ENCODE data around the gene PPP5C. TPM values are rescaled to one million over a fixed set of nuclear protein-coding genes. Genes with fewer than 3 reads are reported as not detected.

PPP5C gene
- polyA plus RNA-seq, 3 donors, result 9.9 to 76.3 (median 12.6) TPM

DNA sequence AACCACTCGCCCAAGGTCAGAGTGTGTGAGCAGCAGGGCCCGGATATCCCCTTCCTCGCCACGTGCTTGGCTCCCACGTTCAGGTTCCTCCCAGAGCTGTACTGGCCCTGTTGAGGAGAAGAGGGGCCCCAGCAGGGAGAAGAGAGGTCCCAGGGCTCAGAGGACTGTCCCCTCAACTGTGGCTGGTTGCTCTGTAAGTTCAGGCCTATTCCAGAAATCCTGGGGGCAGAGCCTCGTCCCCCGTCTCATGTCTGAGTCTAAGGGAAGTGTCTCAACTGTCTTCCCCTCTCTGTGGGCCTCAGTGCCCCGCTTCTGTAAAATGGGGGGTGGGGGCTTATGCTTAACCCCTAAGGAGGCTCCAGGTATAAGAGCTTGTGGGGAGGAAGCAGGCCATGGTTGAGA is 3.9 kb downstream of the PPP5C start:
- H3K4me1 Mint-ChIP-seq, result peaks cover 57% of the 10 kb centered on the region

DNA sequence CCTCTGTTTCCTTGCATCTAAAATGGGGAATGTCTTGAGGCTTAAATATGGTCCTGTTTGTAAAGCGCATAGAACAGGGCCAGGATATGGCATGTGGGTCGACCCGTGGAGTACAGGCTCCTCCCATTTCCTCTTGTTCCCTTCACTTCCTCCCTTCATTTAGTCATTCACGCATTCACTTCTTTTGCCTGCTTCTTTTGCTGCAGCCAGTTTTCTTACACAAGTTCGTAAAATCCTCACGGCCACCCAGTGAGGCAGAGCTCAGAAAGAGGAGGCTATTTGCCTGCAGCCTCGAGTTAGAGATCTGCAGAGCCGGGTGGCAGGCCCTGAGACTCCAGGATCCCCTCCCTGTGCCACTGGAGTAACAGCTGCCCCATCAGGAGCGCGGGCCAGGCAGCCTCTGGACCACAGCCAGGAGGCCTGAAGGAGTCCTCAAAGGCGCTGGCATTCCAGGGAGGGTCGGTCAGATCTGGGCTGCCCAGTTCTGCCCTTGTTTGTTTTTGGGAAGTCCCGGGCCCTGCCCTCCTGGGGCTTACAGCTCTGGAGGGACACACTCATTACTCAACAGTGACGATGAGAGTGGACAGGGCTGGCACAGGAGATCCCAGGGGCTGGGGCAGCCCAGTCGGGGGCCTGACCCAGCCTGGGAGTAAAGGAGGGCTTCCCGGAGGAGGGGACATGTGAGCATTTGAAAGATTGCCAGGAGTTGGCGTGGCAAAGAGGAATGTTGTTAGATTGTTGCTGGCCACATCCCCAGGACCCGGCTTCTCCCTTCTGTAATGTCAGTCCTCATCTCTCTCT is 4.6 kb downstream of the PPP5C start:
- Mint-ChIP-seq H3K9me3 (peaks cover 0 to 3% (median 0%) of the 10 kb centered on the region in 7 donors), H3K27ac (peak overlapping the region in 5 of 7 donors; percentile 77 to 92 (median 85)), H3K4me3 (peak overlapping the region; percentile 39 to 83), H3K27me3 (ENCODE audit: low read depth in 3 of 3) (peaks cover 0 to 7% (median 1%) of the 10 kb centered on the region in 3 donors), H3K36me3 (peaks cover 28 to 38% of the 10 kb centered on the region in 2 donors), H3K4me1 (peaks cover 51% of the 10 kb centered on the region)
- Histone ChIP-seq H4K20me1 (ENCODE audit: insufficient read depth, low read length) (peaks cover 12% of the 10 kb centered on the region), H3K9ac (ENCODE audit: insufficient read depth, low read length, poor library complexity, severe bottlenecking) (peak overlapping the region; percentile 36), H3K27me3 (ENCODE audit: control insufficient read depth in 2 of 2, insufficient read depth in 2 of 2, low read length in 2 of 2) (no peaks in the 10 kb centered on the region), H3K4me3 (replicated peaks in 1 of 3; ENCODE audit: low read depth in 2 of 3, low read length in 3 of 3) (peak overlapping the region in 1 of 3 experiments; percentile 54), H3K9me3 (replicated peaks in 1 of 2; ENCODE audit: control insufficient read depth in 1 of 2, insufficient read depth in 1 of 2, low read length in 2 of 2) (no peaks in the 10 kb centered on the region), H3K79me2 (ENCODE audit: insufficient read depth, low read length) (peaks cover 56% of the 10 kb centered on the region), H2AFZ (ENCODE audit: insufficient read depth, low read depth, low read length, poor library complexity, severe bottlenecking) (peak overlapping the region; percentile 65), H3K4me1 (ENCODE audit: control insufficient read depth in 1 of 2, insufficient read depth in 2 of 2, low read length in 2 of 2) (peaks cover 50 to 53% of the 10 kb centered on the region in 2 donors), H3K27ac (ENCODE audit: low read depth in 1 of 2, low read length in 2 of 2) (peak overlapping the region; percentile 74 to 80), H3K36me3 (replicated peaks in 1 of 2; ENCODE audit: control insufficient read depth in 1 of 2, insufficient read depth in 2 of 2, low read length in 2 of 2) (peaks cover 30% of the 10 kb centered on the region in 2 donors), H3K4me2 (replicated peaks; ENCODE audit: extremely low read depth, low read length, poor library complexity, severe bottlenecking) (peak overlapping the region; percentile 60)
- TF ChIP-seq, protein P1, sequence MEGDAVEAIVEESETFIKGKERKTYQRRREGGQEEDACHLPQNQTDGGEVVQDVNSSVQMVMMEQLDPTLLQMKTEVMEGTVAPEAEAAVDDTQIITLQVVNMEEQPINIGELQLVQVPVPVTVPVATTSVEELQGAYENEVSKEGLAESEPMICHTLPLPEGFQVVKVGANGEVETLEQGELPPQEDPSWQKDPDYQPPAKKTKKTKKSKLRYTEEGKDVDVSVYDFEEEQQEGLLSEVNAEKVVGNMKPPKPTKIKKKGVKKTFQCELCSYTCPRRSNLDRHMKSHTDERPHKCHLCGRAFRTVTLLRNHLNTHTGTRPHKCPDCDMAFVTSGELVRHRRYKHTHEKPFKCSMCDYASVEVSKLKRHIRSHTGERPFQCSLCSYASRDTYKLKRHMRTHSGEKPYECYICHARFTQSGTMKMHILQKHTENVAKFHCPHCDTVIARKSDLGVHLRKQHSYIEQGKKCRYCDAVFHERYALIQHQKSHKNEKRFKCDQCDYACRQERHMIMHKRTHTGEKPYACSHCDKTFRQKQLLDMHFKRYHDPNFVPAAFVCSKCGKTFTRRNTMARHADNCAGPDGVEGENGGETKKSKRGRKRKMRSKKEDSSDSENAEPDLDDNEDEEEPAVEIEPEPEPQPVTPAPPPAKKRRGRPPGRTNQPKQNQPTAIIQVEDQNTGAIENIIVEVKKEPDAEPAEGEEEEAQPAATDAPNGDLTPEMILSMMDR (IDR thresholded peaks at IDR 0.05), result no peak
- DNase-seq, result peak in 2 of 3 donors; percentile 2 to 33
- intact Hi-C loops (cut with micrococcal nuclease), result no loop called here
- 64% methylated on average over 9 of the region's 18 CpGs for WGBS (ENCODE audit: insufficient coverage)

More for the DNA sequence above, 3.9 kb downstream of the PPP5C start:
- intact Hi-C loops (cut with micrococcal nuclease), result no loop called here
- H3K36me3 Mint-ChIP-seq, result peaks cover 27 to 32% of the 10 kb centered on the region in 2 donors
- Histone ChIP-seq H3K9ac (ENCODE audit: insufficient read depth, low read length, poor library complexity, severe bottlenecking) (peak overlapping the region; percentile 57), H3K4me3 (replicated peaks in 1 of 3; ENCODE audit: low read depth in 2 of 3, low read length in 3 of 3) (peak overlapping the region in 1 of 3 experiments; percentile 54), H3K9me3 (replicated peaks in 1 of 2; ENCODE audit: control insufficient read depth in 1 of 2, insufficient read depth in 1 of 2, low read length in 2 of 2) (no peaks in the 10 kb centered on the region), H3K79me2 (ENCODE audit: insufficient read depth, low read length) (peaks cover 56% of the 10 kb centered on the region), H3K4me1 (ENCODE audit: control insufficient read depth in 1 of 2, insufficient read depth in 2 of 2, low read length in 2 of 2) (peaks cover 54 to 58% of the 10 kb centered on the region in 2 donors), H2AFZ (ENCODE audit: insufficient read depth, low read depth, low read length, poor library complexity, severe bottlenecking) (peak overlapping the region; percentile 65), H4K20me1 (ENCODE audit: insufficient read depth, low read length) (peaks cover 6% of the 10 kb centered on the region), H3K36me3 (replicated peaks in 1 of 2; ENCODE audit: control insufficient read depth in 1 of 2, insufficient read depth in 2 of 2, low read length in 2 of 2) (peaks cover 23 to 27% of the 10 kb centered on the region in 2 donors), H3K4me2 (replicated peaks; ENCODE audit: extremely low read depth, low read length, poor library complexity, severe bottlenecking) (peak overlapping the region; percentile 60), H3K27ac (ENCODE audit: low read depth in 1 of 2, low read length in 2 of 2) (peak overlapping the region; percentile 74 to 80), H3K27me3 (ENCODE audit: control insufficient read depth in 2 of 2, insufficient read depth in 2 of 2, low read length in 2 of 2) (no peaks in the 10 kb centered on the region)
- peaks cover 0 to 3% (median 0%) of the 10 kb centered on the region in 7 donors for H3K9me3 Mint-ChIP-seq
- H3K4me3 Mint-ChIP-seq, result peak overlapping the region; percentile 58 to 82
- 14% methylated on average over 7 of the region's 8 CpGs for WGBS (ENCODE audit: insufficient coverage)
- H3K27ac Mint-ChIP-seq, result peak overlapping the region in 6 of 7 donors; percentile 53 to 92 (median 81)
- TF ChIP-seq, protein P1 (IDR thresholded peaks at IDR 0.05), result no peak
- H3K27me3 Mint-ChIP-seq (ENCODE audit: low read depth in 3 of 3), result peaks cover 0 to 7% (median 1%) of the 10 kb centered on the region in 3 donors
- DNase-seq, result peak; percentile 23 to 60 (median 40)
